MCF 10A (cell line): ENCODE results near the gene PNLIPRP1. TPM values are rescaled to one million over a fixed set of nuclear protein-coding genes. Genes with fewer than 3 reads are reported as not detected.
A peak's percentile ranks its signal among the peaks of the same experiment; 100 is the strongest.

Experiments
- BruUV-seq: library from RNA; stranded (reverse); fragments of 400-500 nt; replicated peaks from 2 replicates; lab custom pipeline; 2021; lab: Mats Ljungman, UMichigan
- CTCF ChIA-PET: fragments of 300-600 bp; sonication (Branson Sonifier 250); formaldehyde crosslinking; extraction: SDS; loops from one replicate; lab custom pipeline; 2021; ENCODE audit warnings: antibody characterized with exemption, inconsistent platforms; lab: Yijun Ruan, JAX
- POLR2A ChIA-PET: fragments of 300-600, 350-650 bp; sonication (Branson Sonifier 250); formaldehyde crosslinking; extraction: SDS; loops from one replicate; lab custom pipeline; 2020; ENCODE audit warnings: antibody characterized with exemption, inconsistent platforms; lab: Yijun Ruan, JAX
- DNase-seq: peaks from one replicate; pipeline ENCODE4 v3.0.0-alpha.2; 2018; ENCODE audit not compliant: unreplicated experiment
- H3K27ac Mint-ChIP-seq: one replicate; pipeline ENCODE4 v1.8.0; 2022; ENCODE audit warnings: mild to moderate bottlenecking, low read depth, mixed read lengths; ENCODE audit not compliant: unreplicated experiment
- H3K27me3 Mint-ChIP-seq: one replicate; pipeline ENCODE4 v1.8.0; 2022; ENCODE audit warnings: mixed read lengths; ENCODE audit not compliant: insufficient read depth, unreplicated experiment
- H3K36me3 Mint-ChIP-seq: one replicate; pipeline ENCODE4 v1.8.0; 2022; ENCODE audit warnings: mild to moderate bottlenecking, moderate library complexity, mixed read lengths; ENCODE audit not compliant: insufficient read depth, unreplicated experiment
- H3K4me1 Mint-ChIP-seq: one replicate; pipeline ENCODE4 v1.8.0; 2022; ENCODE audit warnings: mixed read lengths; ENCODE audit not compliant: insufficient read depth, unreplicated experiment
- H3K4me3 Mint-ChIP-seq: one replicate; pipeline ENCODE4 v1.8.0; 2022; ENCODE audit warnings: mild to moderate bottlenecking, moderate library complexity, mixed read lengths; ENCODE audit not compliant: unreplicated experiment
- H3K9me3 Mint-ChIP-seq: one replicate; pipeline ENCODE4 v1.8.0; 2022; ENCODE audit warnings: mixed read lengths; ENCODE audit not compliant: unreplicated experiment
- CTCF ChIP-seq: fragments of 200-600 bp; IDR thresholded peaks from one replicate; pipeline ENCODE4 v1.8.0; 2022; ENCODE audit warnings: antibody characterized with exemption, mild to moderate bottlenecking; ENCODE audit not compliant: unreplicated experiment
- intact Hi-C: fragments of 100-400 bp; cut with micrococcal nuclease; formaldehyde crosslinking; loops from 2 replicates; pipeline ENCODE4 v1.14.1; 2022
- total RNA-seq: library from RNA; stranded (reverse); gene quantifications from 2 replicates; pipeline ENCODE4 v1.2.3, GENCODE V29; 2022

Gene PNLIPRP1
- total RNA-seq, 1 experiment from 2014 or later = not detected

GRCh38 chr10:116634126-116634975, 43.6 kb downstream of the PNLIPRP1 start:
- H3K27me3 Mint-ChIP-seq = no peaks in the 10 kb centered on the region
- H3K4me1 Mint-ChIP-seq = peaks cover 7% of the 10 kb centered on the region
- DNase-seq = peak; percentile 1
- intact Hi-C loops = no loop called here
- no peak overlapping the region for H3K27ac Mint-ChIP-seq
- H3K4me3 Mint-ChIP-seq = no peak overlapping the region
- no peaks in the 10 kb centered on the region for H3K9me3 Mint-ChIP-seq
- peaks cover 7% of the 10 kb centered on the region for H3K36me3 Mint-ChIP-seq
- no peak for TF ChIP-seq CTCF
- ChIA-PET POLR2A (interaction anchor here (1.1 kb wide), 1 partner anchor 26 kb away, joined by 3 read pairs; no protein-coding TSS in a partner anchor), CTCF (interaction anchor here (0.5 to 0.7 kb wide), 3 partner anchors 20 to 76 kb away, joined by 3 read pairs; no protein-coding TSS in a partner anchor)
- no TSS peak for BruUV-seq

GRCh38 chr10:116636385-116636784, 45.6 kb downstream of the PNLIPRP1 start:
- intact Hi-C loops = no loop called here
- Mint-ChIP-seq H3K4me3 (no peak overlapping the region), H3K36me3 (peaks cover 7% of the 10 kb centered on the region), H3K27ac (no peak overlapping the region), H3K27me3 (no peaks in the 10 kb centered on the region), H3K9me3 (no peaks in the 10 kb centered on the region), H3K4me1 (peaks cover 7% of the 10 kb centered on the region)
- ChIA-PET CTCF (no interaction called here), POLR2A (no interaction called here)
- DNase-seq = no peak
- no peak for TF ChIP-seq CTCF
- no TSS peak for BruUV-seq

- DNase-seq = no peak
- peaks cover 7% of the 10 kb centered on the region for H3K4me1 Mint-ChIP-seq
- H3K27me3 Mint-ChIP-seq = peaks cover 2% of the 10 kb centered on the region
- no TSS peak for BruUV-seq
- ChIA-PET CTCF (no interaction called here), POLR2A (no interaction called here)
- H3K4me3 Mint-ChIP-seq = no peak overlapping the region
- H3K27ac Mint-ChIP-seq = no peak overlapping the region
- H3K9me3 Mint-ChIP-seq = peaks cover under 1% of the 10 kb centered on the region
- intact Hi-C loops = no loop called here
- H3K36me3 Mint-ChIP-seq = peaks cover 7% of the 10 kb centered on the region
- no peak for TF ChIP-seq CTCF
These were observed 46.2 kb downstream of the PNLIPRP1 start for GRCh38 chr10:116636976-116637375.

- no peak for TF ChIP-seq CTCF
- no TSS peak for BruUV-seq
- Mint-ChIP-seq H3K4me1 (peaks cover 7% of the 10 kb centered on the region), H3K4me3 (no peak overlapping the region), H3K36me3 (peaks cover 7% of the 10 kb centered on the region), H3K9me3 (peaks cover 7% of the 10 kb centered on the region), H3K27ac (no peak overlapping the region), H3K27me3 (peaks cover 11% of the 10 kb centered on the region)
- ChIA-PET POLR2A (no interaction called here), CTCF (no interaction called here)
- intact Hi-C loops = no loop called here
- DNase-seq = no peak
These were observed 47.1 kb downstream of the PNLIPRP1 start for GRCh38 chr10:116637830-116638229.
